Measurements from ENCODE around the gene FBLL1. TPM values are rescaled to one million over a fixed set of nuclear protein-coding genes. Genes with fewer than 3 reads are reported as not detected.

Gene FBLL1
- total and polyA plus RNA-seq, 9 of the 15 experiments (the other 6 are each of a cell fraction or from before 2014, with no cell fraction given), result not detected

GRCh38 chr5:168578538-168579487, 49.7 kb downstream of the FBLL1 start, which contains the start of gene PANK3 (continued):
- TF ChIP-seq ZNF318 (IDR thresholded peaks at IDR 0.05; ENCODE audit: borderline replicate concordance in 1 of 2, low read depth in 1 of 2) (no peak), HCFC1 (IDR thresholded peaks at IDR 0.05; ENCODE audit: low read depth, low read length) (no peak), CREBBP (IDR thresholded peaks at IDR 0.05; ENCODE audit: low read depth, low read length) (no peak), XRCC3 (IDR thresholded peaks at IDR 0.05) (no peak), ELK1 (CRISPR knock-in tag; IDR thresholded peaks at IDR 0.05) (no peak), CHD1 (IDR thresholded peaks at IDR 0.05; ENCODE audit: low read length) (peak; percentile 65), ZNF561 (CRISPR knock-in tag; conservative IDR thresholded peaks at IDR 0.05) (no peak), BCOR (IDR thresholded peaks at IDR 0.05) (peak; percentile 63; the same call in 1 of the 2 replicates), ZNF518B (CRISPR knock-in tag; IDR thresholded peaks at IDR 0.05) (no peak), LARP7 (IDR thresholded peaks at IDR 0.05) (no peak), XRCC4 (IDR thresholded peaks at IDR 0.05; ENCODE audit: extremely low read depth, insufficient read depth, insufficient read length) (no peak), ATF6 (CRISPR knock-in tag; IDR thresholded peaks at IDR 0.05) (no peak)

Data from K562 (cell line).